Loucy (cell line): ENCODE data around the gene PODNL1.

Experiments used
- CTCF ChIP-seq: fragments of 200-600 bp; sonication (generic); conservative IDR thresholded peaks from 2 replicates; pipeline ENCODE4 v1.5.1; 2014; ENCODE audit warnings: mild to moderate bottlenecking, antibody characterized with exemption, low read length
- EZH2phosphoT487 ChIP-seq: fragments of 200-600 bp; IDR thresholded peaks from 2 replicates; pipeline ENCODE4 v1.6.1; 2018; ENCODE audit warnings: antibody characterized with exemption, mild to moderate bottlenecking, moderate library complexity, borderline replicate concordance

- TF ChIP-seq CTCF (no peak), EZH2phosphoT487 (no peak)
Observed at GRCh38 chr19:13963603-13964105, 25.4 kb upstream of the PODNL1 start.
